HEK293T (cell line): ENCODE measurements around the gene AP2B1.

ENCODE experiments used
- BHLHE40 ChIP-seq: fragments of 450-650 bp; IDR thresholded peaks from 2 replicates; pipeline ENCODE4 v1.6.1; 2016; ENCODE audit warnings: mild to moderate bottlenecking, moderate library complexity, borderline replicate concordance
- FOXM1 ChIP-seq: fragments of 450-650 bp; IDR thresholded peaks from 2 replicates; pipeline ENCODE4 v1.6.1; 2017; ENCODE audit warnings: mild to moderate bottlenecking, borderline replicate concordance
- LEF1 ChIP-seq: fragments of 450-650 bp; IDR thresholded peaks from 2 replicates; pipeline ENCODE4 v1.6.1; 2017; ENCODE audit warnings: mild to moderate bottlenecking, borderline replicate concordance
- PKNOX1 ChIP-seq: fragments of 450-650 bp; IDR thresholded peaks from 2 replicates; pipeline ENCODE4 v1.6.1; 2016
- SP1 ChIP-seq: fragments of 450-650 bp; IDR thresholded peaks from 2 replicates; pipeline ENCODE4 v1.6.1; 2017
- SUZ12 ChIP-seq: fragments of 450-650 bp; IDR thresholded peaks from 2 replicates; pipeline ENCODE4 v1.6.1; 2016; ENCODE audit warnings: mild to moderate bottlenecking

- no peak for TF ChIP-seq SP1
- no peak for TF ChIP-seq SUZ12
- TF ChIP-seq PKNOX1 = no peak
- TF ChIP-seq FOXM1 = no peak
- TF ChIP-seq BHLHE40 = no peak
- no peak for TF ChIP-seq LEF1
Observed at GRCh38 chr17:35734396-35734795, 147.3 kb downstream of the AP2B1 start.
